GM20000 (cell line): Measurements from ENCODE around the gene MYO3B.

Source experiments
- DNase-seq: peaks from one replicate; pipeline ENCODE4 v3.0.0; 2012; ENCODE audit warnings: low spot score
- CTCF ChIP-seq: IDR thresholded peaks from 2 replicates; pipeline ENCODE4 v1.5.1; 2012; ENCODE audit warnings: mild to moderate bottlenecking, control low read depth; ENCODE audit errors: extremely low read depth, missing control alignments

The MYO3B gene

GRCh38 chr2:170244555-170244954 lies 66.6 kb downstream of the MYO3B start:
- no peak for TF ChIP-seq CTCF
- no peak for DNase-seq

GRCh38 chr2:170245312-170245711 lies 67.4 kb downstream of the MYO3B start:
- TF ChIP-seq CTCF: no peak
- DNase-seq: no peak

GRCh38 chr2:170247333-170247732 lies 69.4 kb downstream of the MYO3B start:
- no peak for TF ChIP-seq CTCF
- no peak for DNase-seq

- TF ChIP-seq CTCF: no peak
- DNase-seq: no peak
These were observed 70.0 kb downstream of the MYO3B start for GRCh38 chr2:170247882-170248393.

- no peak for DNase-seq
- no peak for TF ChIP-seq CTCF
These were observed 70.8 kb downstream of the MYO3B start for GRCh38 chr2:170248574-170249393.

- no peak for DNase-seq
- no peak for TF ChIP-seq CTCF
These were observed 71.8 kb downstream of the MYO3B start for GRCh38 chr2:170249761-170250160.

GRCh38 chr2:170250584-170250983 lies 72.6 kb downstream of the MYO3B start:
- no peak for DNase-seq
- TF ChIP-seq CTCF: no peak
